Neural cell (in vitro differentiated cells): ENCODE data around the gene MAP4K3. TPM values are rescaled to one million over a fixed set of nuclear protein-coding genes. Genes with fewer than 3 reads are reported as not detected.

Experiments used
- H2AFZ ChIP-seq: fragments of 200-600, 300-800 bp; sonication (generic), shearing (Covaris generic); 2 replicates; pipeline ENCODE4 v1.6.0; 2014; ENCODE audit warnings: low read depth, mild to moderate bottlenecking, antibody characterized with exemption, low read length, moderate library complexity
- H3F3A ChIP-seq: fragments of 200-600 bp; shearing (Covaris generic); 2 replicates; pipeline ENCODE4 v1.6.1; 2016; ENCODE audit warnings: mild to moderate bottlenecking, moderate library complexity, mixed read lengths, antibody characterized with exemption, low read length; ENCODE audit not compliant: insufficient read depth, poor library complexity, severe bottlenecking
- H3K27ac ChIP-seq: fragments of 200-600, 300-800 bp; sonication (generic), shearing (Covaris generic); 2 replicates; pipeline ENCODE4 v1.5.1; 2014; ENCODE audit warnings: mild to moderate bottlenecking, low read length, moderate library complexity
- H3K27me3 ChIP-seq: fragments of 300-800, 200-600 bp; sonication (generic), shearing (Covaris generic); 2 replicates; pipeline ENCODE4 v1.6.0; 2014; ENCODE audit warnings: mild to moderate bottlenecking, low read depth, low read length, moderate library complexity; ENCODE audit not compliant: insufficient read depth
- H3K36me3 ChIP-seq: fragments of 300-800, 200-600 bp; sonication (generic), shearing (Covaris generic); 2 replicates; pipeline ENCODE4 v1.5.1; 2014; ENCODE audit warnings: mild to moderate bottlenecking, antibody characterized with exemption, low read length, moderate library complexity; ENCODE audit not compliant: insufficient read depth
- H3K4me2 ChIP-seq: fragments of 300-800, 200-600 bp; sonication (generic), shearing (Covaris generic); 2 replicates; pipeline ENCODE4 v1.6.0; 2014; ENCODE audit warnings: mild to moderate bottlenecking, low read length
- H3K4me3 ChIP-seq: fragments of 300-800, 200-600 bp; sonication (generic), shearing (Covaris generic); 2 replicates; pipeline ENCODE4 v1.5.1; 2014; ENCODE audit warnings: mild to moderate bottlenecking, low read length, moderate library complexity
- H3K79me2 ChIP-seq: fragments of 200-600 bp; shearing (Covaris generic); replicated peaks from 2 replicates; pipeline ENCODE4 v1.6.0; 2014; ENCODE audit warnings: mild to moderate bottlenecking, low read length, moderate library complexity; ENCODE audit not compliant: insufficient read depth
- H3K9ac ChIP-seq: fragments of 300-800, 200-600 bp; sonication (generic), shearing (Covaris generic); 2 replicates; pipeline ENCODE4 v1.6.1; 2016; ENCODE audit warnings: mild to moderate bottlenecking, low read length, mixed read lengths
- H3K9me2 ChIP-seq: fragments of 200-600 bp; shearing (Covaris generic); 2 replicates; pipeline ENCODE4 v1.6.1; 2016; ENCODE audit warnings: mild to moderate bottlenecking, low read length, mixed read lengths; ENCODE audit not compliant: insufficient read depth
- H3K9me3 ChIP-seq: fragments of 200-600, 300-800 bp; sonication (generic), shearing (Covaris generic); 2 replicates; pipeline ENCODE4 v1.6.1; 2016; ENCODE audit warnings: mild to moderate bottlenecking, mixed run types, low read length, moderate library complexity, mixed read lengths
- H4K20me1 ChIP-seq: fragments of 200-600 bp; shearing (Covaris generic); 2 replicates; pipeline ENCODE4 v1.6.1; 2016; ENCODE audit warnings: mild to moderate bottlenecking, mixed run types; ENCODE audit not compliant: insufficient read depth
- CTCF ChIP-seq: fragments of 450-650 bp; IDR thresholded peaks from 2 replicates; pipeline ENCODE4 v1.5.1; 2014; ENCODE audit warnings: antibody characterized with exemption, mild to moderate bottlenecking, moderate library complexity; ENCODE audit not compliant: poor library complexity, severe bottlenecking
- EP300 ChIP-seq: fragments of 450-650 bp; conservative IDR thresholded peaks from 2 replicates; pipeline ENCODE4 v1.6.1; 2014; ENCODE audit warnings: antibody characterized with exemption, mild to moderate bottlenecking, moderate library complexity; ENCODE audit not compliant: poor library complexity, severe bottlenecking
- EZH2 ChIP-seq: fragments of 200-600, 300-800 bp; shearing (Covaris generic), sonication (generic); IDR thresholded peaks from 2 replicates; pipeline ENCODE4 v1.6.1; 2014; ENCODE audit warnings: antibody characterized with exemption, low read length, borderline replicate concordance, mild to moderate bottlenecking; ENCODE audit not compliant: insufficient read depth, poor library complexity, severe bottlenecking
- MXI1 ChIP-seq: fragments of 450-650 bp; conservative IDR thresholded peaks from 2 replicates; pipeline ENCODE4 v1.6.1; 2014; ENCODE audit warnings: antibody characterized with exemption, mild to moderate bottlenecking; ENCODE audit not compliant: poor library complexity, severe bottlenecking
- POLR2AphosphoS5 ChIP-seq: IDR thresholded peaks from 2 replicates; pipeline ENCODE4 v1.6.1; 2012
- RAD21 ChIP-seq: fragments of 450-650 bp; conservative IDR thresholded peaks from 2 replicates; pipeline ENCODE4 v1.6.1; 2014; ENCODE audit warnings: antibody characterized with exemption, mild to moderate bottlenecking, moderate library complexity
- SMC3 ChIP-seq: fragments of 450-650 bp; conservative IDR thresholded peaks from 2 replicates; pipeline ENCODE4 v1.6.1; 2014; ENCODE audit warnings: antibody characterized with exemption, mild to moderate bottlenecking, moderate library complexity; ENCODE audit not compliant: poor library complexity
- TAF1 ChIP-seq: IDR thresholded peaks from 2 replicates; pipeline ENCODE4 v1.6.1; 2012; ENCODE audit warnings: low read depth
- polyA plus RNA-seq: library from polyadenylated mRNA; depleted of rRNA; stranded (reverse); fragments of >200 nt; gene quantifications from 2 replicates; pipeline ENCODE4 v1.2.3, GENCODE V29; 2014
- TF ChIP-seq, protein P1 (sequence below): IDR thresholded peaks from 2 replicates; pipeline ENCODE4 v1.6.1; 2012; ENCODE audit warnings: borderline replicate concordance

The MAP4K3 gene
- polyA plus RNA-seq, 1 donor from 2014 or later: 105 TPM

- H3K27ac ChIP-seq: no peak overlapping the region
- H3K9me3 ChIP-seq: no peaks in the 10 kb centered on the region
- H3K36me3 ChIP-seq: no peaks in the 10 kb centered on the region
- no peaks in the 10 kb centered on the region for H3K79me2 ChIP-seq
- TF ChIP-seq POLR2AphosphoS5 (no peak), TAF1 (no peak)
- TF ChIP-seq, protein P1, sequence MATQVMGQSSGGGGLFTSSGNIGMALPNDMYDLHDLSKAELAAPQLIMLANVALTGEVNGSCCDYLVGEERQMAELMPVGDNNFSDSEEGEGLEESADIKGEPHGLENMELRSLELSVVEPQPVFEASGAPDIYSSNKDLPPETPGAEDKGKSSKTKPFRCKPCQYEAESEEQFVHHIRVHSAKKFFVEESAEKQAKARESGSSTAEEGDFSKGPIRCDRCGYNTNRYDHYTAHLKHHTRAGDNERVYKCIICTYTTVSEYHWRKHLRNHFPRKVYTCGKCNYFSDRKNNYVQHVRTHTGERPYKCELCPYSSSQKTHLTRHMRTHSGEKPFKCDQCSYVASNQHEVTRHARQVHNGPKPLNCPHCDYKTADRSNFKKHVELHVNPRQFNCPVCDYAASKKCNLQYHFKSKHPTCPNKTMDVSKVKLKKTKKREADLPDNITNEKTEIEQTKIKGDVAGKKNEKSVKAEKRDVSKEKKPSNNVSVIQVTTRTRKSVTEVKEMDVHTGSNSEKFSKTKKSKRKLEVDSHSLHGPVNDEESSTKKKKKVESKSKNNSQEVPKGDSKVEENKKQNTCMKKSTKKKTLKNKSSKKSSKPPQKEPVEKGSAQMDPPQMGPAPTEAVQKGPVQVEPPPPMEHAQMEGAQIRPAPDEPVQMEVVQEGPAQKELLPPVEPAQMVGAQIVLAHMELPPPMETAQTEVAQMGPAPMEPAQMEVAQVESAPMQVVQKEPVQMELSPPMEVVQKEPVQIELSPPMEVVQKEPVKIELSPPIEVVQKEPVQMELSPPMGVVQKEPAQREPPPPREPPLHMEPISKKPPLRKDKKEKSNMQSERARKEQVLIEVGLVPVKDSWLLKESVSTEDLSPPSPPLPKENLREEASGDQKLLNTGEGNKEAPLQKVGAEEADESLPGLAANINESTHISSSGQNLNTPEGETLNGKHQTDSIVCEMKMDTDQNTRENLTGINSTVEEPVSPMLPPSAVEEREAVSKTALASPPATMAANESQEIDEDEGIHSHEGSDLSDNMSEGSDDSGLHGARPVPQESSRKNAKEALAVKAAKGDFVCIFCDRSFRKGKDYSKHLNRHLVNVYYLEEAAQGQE: no peak
- no peak overlapping the region for H2AFZ ChIP-seq
- H4K20me1 ChIP-seq: no peaks in the 10 kb centered on the region
- H3K27me3 ChIP-seq: no peaks in the 10 kb centered on the region
- no peak overlapping the region for H3K4me2 ChIP-seq
- H3K4me3 ChIP-seq: no peak overlapping the region
- no peaks in the 10 kb centered on the region for H3F3A ChIP-seq
- H3K9me2 ChIP-seq: no peaks in the 10 kb centered on the region
- H3K9ac ChIP-seq: no peak overlapping the region
Measured at GRCh38 chr2:39240758-39241157, 196.3 kb downstream of the MAP4K3 start.

- Histone ChIP-seq H3K9me3 (no peaks in the 10 kb centered on the region), H3F3A (no peaks in the 10 kb centered on the region), H4K20me1 (no peaks in the 10 kb centered on the region), H3K9ac (no peak overlapping the region), H3K4me2 (no peak overlapping the region), H3K27ac (no peak overlapping the region), H3K79me2 (no peaks in the 10 kb centered on the region), H3K36me3 (no peaks in the 10 kb centered on the region), H3K9me2 (no peaks in the 10 kb centered on the region), H2AFZ (no peak overlapping the region), H3K4me3 (no peak overlapping the region), H3K27me3 (no peaks in the 10 kb centered on the region)
- TF ChIP-seq, protein P1: no peak
- no peak for TF ChIP-seq SMC3
- no peak for TF ChIP-seq MXI1
- TF ChIP-seq CTCF: no peak
- TF ChIP-seq POLR2AphosphoS5: no peak
- no peak for TF ChIP-seq EZH2
- TF ChIP-seq EP300: no peak
- no peak for TF ChIP-seq RAD21
- no peak for TF ChIP-seq TAF1
Measured at GRCh38 chr2:39234754-39235153, 202.3 kb downstream of the MAP4K3 start.
